GM18499 (cell line): ENCODE measurements around the gene ZNF784.

ENCODE experiments used
- ATAC-seq: cut with Tn5 transposase; IDR thresholded peaks from one replicate; pipeline ENCODE4 v1.9.1; 2021; ENCODE audit warnings: moderate number of reproducible peaks; ENCODE audit not compliant: insufficient read depth, unreplicated experiment

The ZNF784 gene

GRCh38 chr19:55656988-55657747 lies 32.8 kb upstream of the ZNF784 start:
- ATAC-seq, result no peak

DNA sequence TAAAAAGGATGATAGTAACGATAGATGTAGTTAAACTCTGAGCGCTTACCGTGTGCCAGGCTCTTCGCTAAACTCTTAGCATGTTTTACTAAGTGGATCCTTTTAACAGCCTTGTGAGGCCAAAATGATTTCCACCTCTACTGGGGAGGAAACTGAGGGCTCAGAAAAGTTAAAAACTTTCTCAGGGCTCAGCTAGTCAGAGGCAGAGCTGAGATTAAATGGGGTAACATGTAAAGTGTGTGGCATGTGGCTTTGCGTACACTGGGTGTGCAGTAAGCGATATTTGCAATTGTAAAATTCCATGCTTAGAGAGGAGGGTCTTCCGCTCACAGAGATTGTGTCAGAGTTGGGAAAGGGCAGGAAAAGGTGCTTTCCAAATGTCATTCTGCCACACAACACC lies 32.2 kb upstream of the ZNF784 start:
- ATAC-seq, result no peak

- ATAC-seq, result no peak
These were observed 31.3 kb upstream of the ZNF784 start for GRCh38 chr19:55655648-55656040.

DNA sequence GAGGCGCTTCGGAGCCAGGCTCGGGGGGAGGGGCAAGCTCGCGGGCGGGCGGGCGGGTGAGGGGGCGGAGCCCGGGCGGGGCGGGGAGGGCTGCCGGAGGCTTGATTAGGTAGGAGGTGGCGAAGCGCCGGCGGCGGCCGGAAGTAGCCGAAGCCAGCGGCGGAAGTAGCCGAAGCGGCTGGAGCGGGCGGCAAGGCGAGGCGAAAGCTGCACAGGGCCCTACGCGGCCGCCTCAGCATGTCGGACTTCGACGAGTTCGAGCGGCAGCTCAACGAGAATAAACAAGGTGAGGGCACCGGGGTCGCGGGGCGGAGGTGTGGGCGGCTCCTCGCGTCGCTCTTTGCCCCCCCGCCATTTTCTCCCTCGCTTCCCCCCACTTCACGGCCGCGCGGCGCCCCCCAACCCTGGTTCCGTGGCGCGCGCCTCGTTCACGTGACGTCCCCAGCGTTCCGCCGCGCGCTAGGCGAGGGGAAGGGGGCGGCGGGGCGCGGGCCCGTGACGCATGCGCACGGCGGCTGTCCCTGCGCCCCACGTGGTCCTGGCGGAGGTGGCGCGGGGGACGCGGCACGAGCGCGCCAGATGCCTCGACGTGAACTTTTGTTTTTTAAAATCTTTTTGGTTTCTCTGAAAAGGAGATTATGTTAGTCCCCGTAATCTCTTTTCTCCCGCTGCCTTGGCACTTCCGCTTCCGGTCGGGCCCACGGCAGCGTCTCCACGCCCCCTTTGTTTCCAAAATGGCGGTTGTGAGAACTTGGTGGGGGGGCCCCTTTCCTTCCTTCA lies 30.7 kb upstream of the ZNF784 start, which contains the start of gene U2AF2:
U2AF2 (plus strand) TSS at position 168 of the 780 bp plus-strand sequence; CDS start at position 238, 70 bp downstream.
- peak; percentile 11 for ATAC-seq

DNA sequence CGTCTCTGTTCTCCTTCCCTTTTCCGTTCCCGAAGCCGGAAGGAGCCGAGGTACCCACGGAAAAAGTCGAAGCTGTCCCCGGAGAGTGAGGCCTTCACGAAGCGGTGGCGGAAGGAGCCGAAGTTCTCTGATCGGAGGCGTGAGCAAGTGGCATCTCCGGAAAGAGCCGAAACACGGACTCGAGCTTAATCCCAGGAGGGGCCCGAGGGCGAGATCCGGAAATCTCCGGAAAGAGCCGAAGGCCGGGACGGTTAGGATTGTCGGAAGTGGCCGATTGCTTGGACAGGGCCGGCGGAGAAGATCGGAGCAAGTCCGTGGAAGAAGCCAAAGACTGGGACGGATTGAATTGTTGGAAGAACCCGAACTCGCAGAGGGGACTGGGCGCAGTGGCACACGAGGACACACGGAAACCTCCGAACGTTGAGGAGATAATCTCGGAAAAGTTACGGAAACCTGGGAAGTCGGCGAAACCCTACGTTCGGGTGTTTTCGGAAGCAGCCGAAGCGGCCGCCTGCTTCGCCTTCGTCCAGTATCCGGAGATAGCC lies 30.0 kb upstream of the ZNF784 start:
- peak; percentile 35 for ATAC-seq

DNA sequence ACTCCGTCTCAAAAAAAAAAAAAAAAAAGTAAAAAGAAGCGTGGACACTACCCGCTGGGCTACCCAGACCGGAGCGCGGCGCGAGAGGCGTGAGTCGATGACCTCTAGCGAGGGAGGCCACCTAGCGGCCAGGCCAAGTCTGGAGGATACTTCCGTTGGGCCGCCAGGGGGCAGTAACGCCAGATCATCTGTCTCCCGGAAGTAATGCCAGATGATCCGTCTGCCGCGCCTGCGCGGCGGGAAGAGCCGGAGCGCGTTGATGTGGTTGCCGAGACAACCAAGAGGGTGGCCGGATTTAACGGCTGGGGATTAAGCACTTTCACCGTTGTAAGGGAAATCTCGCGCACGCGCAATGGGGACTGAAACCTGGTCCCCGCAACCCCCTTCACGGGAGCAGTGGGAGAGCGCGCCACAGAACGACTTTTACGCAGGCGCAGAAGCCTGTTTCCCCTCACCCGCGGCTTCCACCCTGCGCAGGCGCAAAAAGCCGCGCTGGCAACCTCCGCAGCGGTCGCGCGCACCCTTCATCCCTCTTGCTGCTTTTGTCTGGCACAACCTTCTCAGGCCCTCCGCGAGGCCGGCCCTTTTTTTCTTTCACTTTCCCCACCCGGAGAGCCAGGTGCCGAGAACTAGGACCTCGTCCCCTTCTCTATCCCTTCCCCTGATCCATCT lies 29.4 kb upstream of the ZNF784 start:
- peak; percentile 24 for ATAC-seq

- ATAC-seq, result no peak
These were observed 28.2 kb upstream of the ZNF784 start for GRCh38 chr19:55652311-55653128.

DNA sequence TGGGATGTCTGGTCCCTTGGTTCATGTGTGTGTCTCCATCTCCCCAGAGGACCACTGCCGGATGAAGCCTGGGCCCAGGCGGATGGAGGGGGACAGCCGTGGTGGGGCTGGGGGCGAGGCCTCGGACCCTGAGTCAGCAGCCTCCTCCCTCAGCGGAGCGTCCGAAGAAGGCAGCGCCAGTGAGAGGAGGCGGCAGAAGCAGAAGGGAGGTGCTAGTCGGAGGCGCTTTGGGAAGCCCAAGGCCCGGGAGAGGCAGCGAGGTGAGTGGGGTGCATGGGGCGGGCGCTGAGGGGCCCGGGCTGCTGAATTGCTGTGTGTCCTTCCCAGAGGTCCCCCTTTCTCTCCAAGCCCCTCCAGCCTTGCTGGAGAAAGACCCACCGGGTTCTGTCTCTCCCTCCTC lies 26.9 kb upstream of the ZNF784 start:
- no peak for ATAC-seq

GRCh38 chr19:55650602-55651230 lies 26.4 kb upstream of the ZNF784 start:
- no peak for ATAC-seq

- no peak for ATAC-seq
These were observed 25.8 kb upstream of the ZNF784 start for GRCh38 chr19:55650126-55650557.

- ATAC-seq, result no peak
These were observed 25.1 kb upstream of the ZNF784 start for GRCh38 chr19:55649268-55650125.

DNA sequence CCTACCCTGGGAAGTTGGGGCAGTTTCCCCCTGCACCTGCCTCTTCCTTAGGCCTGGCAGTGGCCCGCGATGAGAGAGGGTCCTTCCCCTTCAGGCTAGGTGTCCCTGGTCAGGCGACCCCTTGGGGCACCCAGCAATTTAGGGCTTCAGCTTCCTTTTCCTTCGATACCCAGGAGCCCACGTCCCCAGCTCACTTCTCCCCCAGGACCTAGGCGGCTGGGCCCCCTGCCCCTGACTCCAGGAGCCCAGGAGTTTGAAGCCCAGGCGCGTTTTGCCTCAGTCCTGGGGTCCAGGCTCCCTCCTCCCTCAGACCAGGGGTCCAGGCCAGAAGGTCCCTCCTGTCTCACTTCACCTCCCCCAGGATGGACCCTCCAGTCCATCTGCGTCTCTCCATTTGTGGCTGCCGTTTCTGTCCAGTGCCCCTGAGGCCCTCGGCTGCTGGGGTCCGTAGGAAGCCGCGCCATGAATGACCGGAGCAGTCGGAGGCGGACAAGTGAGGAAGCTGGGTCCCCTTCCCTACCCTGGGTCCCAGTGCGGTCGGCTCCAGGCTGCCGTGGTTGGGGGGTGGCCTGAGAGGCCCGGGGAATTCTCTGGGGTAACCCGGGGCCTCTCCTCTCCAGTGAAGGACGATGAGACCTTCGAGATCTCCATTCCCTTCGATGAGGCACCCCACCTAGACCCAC lies 24.4 kb upstream of the ZNF784 start:
- no peak for ATAC-seq

DNA sequence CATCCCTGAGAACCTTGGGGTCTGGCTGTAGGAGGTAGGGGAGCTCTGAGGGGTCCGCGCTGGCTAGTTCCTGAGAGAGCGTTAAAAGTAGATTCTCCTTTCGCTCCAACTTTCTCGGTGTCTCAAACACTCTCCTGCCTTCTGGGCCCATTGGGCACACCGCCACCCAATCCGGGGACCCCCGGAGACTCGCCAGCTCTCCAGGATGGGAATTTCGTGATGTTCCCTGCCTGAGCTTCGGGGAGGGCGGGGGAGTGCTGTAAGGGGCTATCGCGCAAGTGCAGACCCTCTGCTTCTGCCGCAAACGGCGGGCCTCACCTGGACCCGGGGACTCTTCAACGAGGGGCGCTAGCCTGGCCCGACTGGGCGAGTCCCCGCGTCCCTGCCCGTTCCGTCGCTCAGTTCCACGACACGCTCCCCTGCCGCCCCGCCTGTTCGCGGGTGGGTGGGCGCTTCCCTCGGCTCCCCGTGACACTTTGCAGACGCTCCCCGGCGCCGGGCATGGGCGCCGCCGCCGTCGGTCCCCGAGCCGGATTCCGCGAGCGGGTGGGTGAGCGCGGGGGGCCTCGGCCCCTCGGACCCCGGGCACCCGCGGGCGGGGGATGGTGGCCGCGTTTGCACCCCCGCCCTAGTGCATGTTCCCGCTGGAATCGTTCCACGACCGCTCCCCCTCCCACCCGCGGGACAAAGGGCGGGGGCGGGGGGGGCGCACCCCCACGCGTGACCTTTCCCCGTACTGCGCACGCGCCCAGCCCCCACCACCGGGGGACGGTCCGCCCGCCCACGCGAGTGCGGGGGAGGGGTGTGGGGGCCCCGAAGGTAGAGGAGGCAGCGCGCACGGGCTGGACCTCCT lies 23.6 kb upstream of the ZNF784 start, which contains the start of gene CCDC106:
CCDC106 (plus strand) TSS at position 481 of the 853 bp plus-strand sequence. CDS start 835 bp downstream, outside the sequence.
- ATAC-seq, result no peak

DNA sequence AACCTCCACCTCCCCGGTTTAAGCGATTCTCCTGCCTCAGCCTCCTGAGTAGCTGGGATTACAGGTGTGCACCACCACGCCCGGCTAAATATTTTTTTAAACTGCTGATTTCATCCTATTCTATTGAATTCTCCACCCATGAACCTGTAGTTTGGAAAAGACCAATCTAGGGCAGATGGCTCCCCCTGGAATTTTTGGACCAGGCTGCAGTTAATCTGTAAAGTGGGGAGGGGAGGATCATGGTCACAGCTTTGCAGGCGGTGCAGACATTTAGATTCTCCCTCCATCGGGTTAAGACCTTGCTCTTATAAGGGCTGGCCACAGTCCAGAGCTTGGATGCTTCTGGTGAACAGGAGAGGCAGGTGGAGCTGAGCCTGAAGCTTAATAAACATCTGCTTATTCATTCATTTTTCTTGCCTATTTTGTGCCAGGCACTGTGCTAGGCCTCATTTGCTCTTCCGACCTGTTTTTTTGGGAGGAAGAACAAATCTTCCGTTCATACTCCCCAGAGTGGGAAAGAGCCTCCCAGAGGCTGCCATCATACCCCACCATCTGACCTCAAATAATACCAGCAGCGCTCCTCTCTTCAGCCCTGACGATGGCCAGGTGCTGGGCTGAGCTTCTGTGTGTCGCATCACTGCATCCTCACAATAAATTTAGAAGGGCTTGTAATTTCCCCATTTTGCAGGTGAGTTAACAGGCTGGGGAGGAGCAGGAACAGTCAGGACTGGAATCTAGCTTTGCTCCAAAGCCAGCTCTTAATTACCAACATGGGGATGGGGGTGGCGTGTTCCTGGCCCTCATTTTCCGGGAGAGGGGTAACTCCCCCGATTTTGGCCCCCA lies 22.7 kb upstream of the ZNF784 start:
- ATAC-seq, result no peak

- no peak for ATAC-seq
These were observed 21.1 kb upstream of the ZNF784 start for GRCh38 chr19:55645512-55645881.

- no peak for ATAC-seq
These were observed 20.6 kb upstream of the ZNF784 start for GRCh38 chr19:55644842-55645511.
